ENCODE data around the gene PIGS. TPM values are rescaled to one million over a fixed set of nuclear protein-coding genes. Genes with fewer than 3 reads are reported as not detected.
A peak's percentile ranks its signal among the peaks of the same experiment; 100 is the strongest.

PIGS gene
- total and polyA plus RNA-seq, 2 of the 13 experiments (the other 11 are each of a cell fraction or from before 2014, with no cell fraction given), result 31.7 to 42.6 TPM

DNA sequence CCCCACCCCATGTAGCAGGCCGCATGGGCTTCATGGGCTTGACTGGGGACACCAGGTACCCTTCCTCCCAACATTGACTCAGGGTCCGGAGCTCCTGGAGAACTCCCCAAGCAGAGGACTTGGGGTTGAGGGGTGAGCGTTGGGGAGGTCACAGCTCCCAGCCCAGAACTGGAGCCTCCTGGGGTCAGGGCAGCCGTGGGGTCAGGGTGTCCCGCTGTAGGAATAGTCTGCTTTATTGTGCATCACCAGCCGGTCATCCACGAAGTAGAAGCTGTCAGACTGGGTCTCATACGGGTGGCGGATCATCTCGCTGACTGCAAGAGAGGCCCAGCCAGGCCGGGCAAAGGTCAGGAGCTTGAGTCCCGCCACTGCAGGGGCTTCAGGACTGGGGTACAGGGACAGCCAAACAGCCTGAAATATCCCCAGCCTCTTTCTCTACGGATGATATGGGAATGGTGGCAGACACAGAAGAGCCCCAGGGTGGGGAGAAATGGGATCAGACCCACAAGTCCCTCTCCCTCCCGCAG is 24.2 kb downstream of the PIGS start:
- ChIA-PET POLR2A (no interaction called here), CTCF (ENCODE audit: low intra/inter-chr PET ratio, low total read pairs) (interaction anchor here (1.9 kb wide), 1 partner anchor 67 kb away, joined by 5 read pairs; the partner anchor contains the start of gene RSKR)
- H3K4me2 ChIP-seq (ENCODE audit: low read depth, low read length), result no peak overlapping the region
- ATAC-seq (no peak), DNase-seq (ENCODE audit: low spot score) (no peak), FAIRE-seq (no peak)
- H3K9ac ChIP-seq (ENCODE audit: insufficient read depth, low read depth, low read length), result no peak overlapping the region
- H3K27me3 ChIP-seq (ENCODE audit: control insufficient read depth in 1 of 2, insufficient read depth in 2 of 2, low read length in 2 of 2), result no peaks in the 10 kb centered on the region
- WGBS (ENCODE audit: low lambda C conversion rate), result 78% methylated on average over 10 of the region's 14 CpGs
- TF ChIP-seq, protein P1, sequence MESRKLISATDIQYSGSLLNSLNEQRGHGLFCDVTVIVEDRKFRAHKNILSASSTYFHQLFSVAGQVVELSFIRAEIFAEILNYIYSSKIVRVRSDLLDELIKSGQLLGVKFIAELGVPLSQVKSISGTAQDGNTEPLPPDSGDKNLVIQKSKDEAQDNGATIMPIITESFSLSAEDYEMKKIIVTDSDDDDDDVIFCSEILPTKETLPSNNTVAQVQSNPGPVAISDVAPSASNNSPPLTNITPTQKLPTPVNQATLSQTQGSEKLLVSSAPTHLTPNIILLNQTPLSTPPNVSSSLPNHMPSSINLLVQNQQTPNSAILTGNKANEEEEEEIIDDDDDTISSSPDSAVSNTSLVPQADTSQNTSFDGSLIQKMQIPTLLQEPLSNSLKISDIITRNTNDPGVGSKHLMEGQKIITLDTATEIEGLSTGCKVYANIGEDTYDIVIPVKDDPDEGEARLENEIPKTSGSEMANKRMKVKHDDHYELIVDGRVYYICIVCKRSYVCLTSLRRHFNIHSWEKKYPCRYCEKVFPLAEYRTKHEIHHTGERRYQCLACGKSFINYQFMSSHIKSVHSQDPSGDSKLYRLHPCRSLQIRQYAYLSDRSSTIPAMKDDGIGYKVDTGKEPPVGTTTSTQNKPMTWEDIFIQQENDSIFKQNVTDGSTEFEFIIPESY (CRISPR knock-in tag; IDR thresholded peaks at IDR 0.05), result peak; percentile 87
- TF ChIP-seq ISL2 (CRISPR knock-in tag; IDR thresholded peaks at IDR 0.05) (no peak), SETDB1 (CRISPR knock-in tag; IDR thresholded peaks at IDR 0.05; ENCODE audit: borderline replicate concordance) (no peak), ZBTB38 (CRISPR knock-in tag; IDR thresholded peaks at IDR 0.05) (peak; percentile 50; the same call in 1 of the 2 replicates)
- TF ChIP-seq, protein P2, sequence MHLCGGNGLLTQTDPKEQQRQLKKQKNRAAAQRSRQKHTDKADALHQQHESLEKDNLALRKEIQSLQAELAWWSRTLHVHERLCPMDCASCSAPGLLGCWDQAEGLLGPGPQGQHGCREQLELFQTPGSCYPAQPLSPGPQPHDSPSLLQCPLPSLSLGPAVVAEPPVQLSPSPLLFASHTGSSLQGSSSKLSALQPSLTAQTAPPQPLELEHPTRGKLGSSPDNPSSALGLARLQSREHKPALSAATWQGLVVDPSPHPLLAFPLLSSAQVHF (CRISPR knock-in tag; IDR thresholded peaks at IDR 0.05), result no peak
- no peaks in the 10 kb centered on the region for H3K9me3 ChIP-seq (ENCODE audit: low read length)
- no peak overlapping the region for H3K27ac ChIP-seq (ENCODE audit: extremely low read length, insufficient read depth, low read length)
- peaks cover 28% of the 10 kb centered on the region for H3K4me1 ChIP-seq (ENCODE audit: insufficient read depth, low read length)
- H4K20me1 ChIP-seq (ENCODE audit: insufficient read depth, low read length), result no peaks in the 10 kb centered on the region
- H3K79me2 ChIP-seq (ENCODE audit: insufficient read depth, low read length), result no peaks in the 10 kb centered on the region
- H3K4me3 ChIP-seq (replicated peaks in 1 of 3; ENCODE audit: insufficient read depth in 1 of 3, low read depth in 2 of 3, low read length in 3 of 3), result no peak overlapping the region
- H3K36me3 ChIP-seq (replicated peaks in 1 of 2; ENCODE audit: control insufficient read depth in 1 of 2, insufficient read depth in 2 of 2, low read length in 2 of 2), result no peaks in the 10 kb centered on the region
- in situ Hi-C loops (cut with HindIII; ENCODE audit: extremely low pct_ligation_motif_present, low pct_unique_long_range_greater_than_20kb), result no loop called here
- BruUV-seq (replicated peaks), result no TSS peak
- H2AFZ ChIP-seq (ENCODE audit: low read length), result no peak overlapping the region
- intact Hi-C loops (cut with micrococcal nuclease; ENCODE audit: unreplicated experiment), result no loop called here
